GM18499 (cell line): ENCODE results near the gene HAT1.
"Not testable (repeated sequence)": the region's sequence is repeated elsewhere in the genome, so short reads cannot be mapped to it uniquely, and the experiment has no call there.

Experiments used
- ATAC-seq: cut with Tn5 transposase; IDR thresholded peaks from one replicate; pipeline ENCODE4 v1.9.1; 2021; ENCODE audit warnings: moderate number of reproducible peaks; ENCODE audit not compliant: insufficient read depth, unreplicated experiment

The HAT1 gene, protein sequence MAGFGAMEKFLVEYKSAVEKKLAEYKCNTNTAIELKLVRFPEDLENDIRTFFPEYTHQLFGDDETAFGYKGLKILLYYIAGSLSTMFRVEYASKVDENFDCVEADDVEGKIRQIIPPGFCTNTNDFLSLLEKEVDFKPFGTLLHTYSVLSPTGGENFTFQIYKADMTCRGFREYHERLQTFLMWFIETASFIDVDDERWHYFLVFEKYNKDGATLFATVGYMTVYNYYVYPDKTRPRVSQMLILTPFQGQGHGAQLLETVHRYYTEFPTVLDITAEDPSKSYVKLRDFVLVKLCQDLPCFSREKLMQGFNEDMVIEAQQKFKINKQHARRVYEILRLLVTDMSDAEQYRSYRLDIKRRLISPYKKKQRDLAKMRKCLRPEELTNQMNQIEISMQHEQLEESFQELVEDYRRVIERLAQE

DNA sequence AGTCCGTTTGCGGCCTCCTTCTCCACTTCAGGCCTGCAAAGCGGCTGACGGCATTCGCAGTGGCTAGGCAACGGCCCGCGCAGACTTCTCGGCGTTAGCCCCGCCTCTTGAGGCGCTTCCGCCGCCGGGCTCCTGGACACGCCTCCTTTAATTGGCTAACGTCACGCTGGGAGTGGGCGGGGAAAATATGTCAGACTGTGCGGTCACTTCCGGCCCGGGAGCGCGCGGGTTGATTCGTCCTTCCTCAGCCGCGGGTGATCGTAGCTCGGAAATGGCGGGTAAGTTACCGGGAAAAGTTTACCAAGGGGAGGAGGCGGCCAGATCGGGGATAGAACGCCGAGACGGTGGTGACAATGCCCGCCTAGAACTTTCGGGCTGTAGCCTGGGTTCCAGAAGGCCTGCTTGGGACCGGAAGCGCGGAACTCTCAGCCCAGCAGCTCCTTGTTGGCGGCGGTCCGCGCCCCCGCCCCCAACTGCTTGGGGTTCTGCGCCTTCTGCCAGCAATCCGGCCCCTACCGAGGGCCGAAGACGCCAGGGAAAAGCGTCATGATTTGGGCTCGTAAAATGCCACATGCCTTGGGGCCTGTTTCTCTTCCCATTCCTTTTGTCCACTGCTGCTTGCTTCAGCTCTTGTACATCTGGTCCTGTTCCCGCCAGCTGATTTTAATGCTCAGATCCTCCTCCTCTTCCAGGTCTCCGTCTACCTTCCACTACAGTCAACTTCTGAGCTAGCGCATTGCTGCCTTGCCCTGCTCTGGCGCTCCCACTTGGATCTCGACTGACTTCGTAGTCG is at the start of gene HAT1:
Gene HAT1 (plus strand): TSS at position 232 of the 793 bp plus-strand sequence. CDS start 40 bp downstream, at position 272.
- peak; percentile 82 for ATAC-seq

DNA sequence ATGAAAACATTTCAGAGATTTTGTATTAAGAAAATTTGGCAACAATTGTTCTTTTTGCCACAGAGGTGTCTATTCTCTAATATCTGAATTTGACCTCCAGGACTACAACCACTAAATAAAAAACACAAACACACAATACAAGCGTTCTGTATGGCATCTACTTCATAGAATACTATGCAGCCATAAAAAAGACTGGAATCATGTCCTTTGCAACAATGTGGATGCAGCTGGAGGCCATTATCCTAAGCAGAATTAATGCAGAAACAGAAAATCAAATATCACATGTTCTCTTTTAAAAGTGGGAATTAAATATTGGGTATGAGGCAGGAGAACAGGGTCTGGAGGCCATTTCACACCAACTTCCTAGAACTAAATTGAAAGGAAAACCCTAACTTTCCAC is 47.7 kb upstream of the HAT1 start:
- no peak for ATAC-seq

DNA sequence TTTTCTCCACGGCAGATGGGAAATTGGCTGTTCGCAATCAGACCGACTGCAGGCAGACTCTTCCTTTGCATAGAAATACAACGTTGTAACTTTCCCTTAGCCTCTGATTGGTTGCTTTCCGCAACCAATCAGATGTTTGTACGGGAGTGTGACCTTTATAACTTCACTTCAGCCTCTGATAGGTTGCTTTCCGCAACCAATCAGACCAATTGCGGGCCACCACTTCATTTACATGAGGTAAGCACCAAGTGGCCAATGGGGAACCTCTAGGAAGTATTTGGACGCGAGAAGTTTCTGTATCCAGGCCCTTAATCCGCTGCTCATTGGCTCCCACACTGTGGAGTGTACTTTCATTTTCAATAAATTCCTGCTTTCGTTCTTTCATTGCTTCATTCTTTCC is 47.3 kb upstream of the HAT1 start:
- ATAC-seq, result no peak

DNA sequence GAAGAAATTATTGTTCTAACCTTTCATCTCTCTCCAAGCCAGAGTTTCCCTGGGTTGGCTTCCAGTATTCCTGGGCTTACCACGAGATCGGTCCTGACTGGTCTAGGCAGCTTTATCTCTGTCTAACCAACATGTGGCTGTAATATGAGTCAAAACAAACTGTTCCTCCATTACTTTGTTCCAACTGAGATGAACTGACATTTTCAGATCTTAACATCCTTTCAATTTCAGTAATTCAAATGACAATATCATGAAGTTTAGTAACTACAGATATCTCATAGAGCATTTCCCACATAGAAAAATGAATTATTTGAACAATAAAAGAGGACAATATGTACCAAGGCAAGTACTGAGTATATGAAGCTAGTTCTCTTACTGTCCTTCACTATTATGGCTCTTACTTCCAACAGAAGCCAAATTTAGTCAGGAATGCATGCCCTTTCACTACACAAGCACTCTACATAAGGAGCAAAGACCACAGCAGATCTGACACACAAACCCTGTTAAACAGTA is 43.7 kb upstream of the HAT1 start:
- no peak for ATAC-seq

DNA sequence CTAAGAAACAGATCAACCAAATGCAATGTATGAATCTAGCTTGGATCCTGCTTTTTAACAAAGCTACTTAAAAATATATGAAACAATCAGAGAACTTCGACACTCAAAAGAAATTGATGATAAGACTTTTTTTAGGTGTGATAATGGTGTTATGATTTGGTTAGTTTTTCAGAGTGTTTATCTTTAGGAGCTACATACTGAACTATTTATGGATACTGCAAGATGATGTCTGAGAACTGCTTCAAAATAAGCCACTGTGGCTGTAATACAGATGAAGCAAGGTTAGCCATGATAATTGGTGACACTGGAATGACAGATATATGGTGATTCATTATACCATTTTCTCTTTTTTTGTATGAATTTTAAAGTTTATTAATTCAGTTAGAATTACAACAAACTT is 42.4 kb upstream of the HAT1 start:
- ATAC-seq, result no peak

DNA sequence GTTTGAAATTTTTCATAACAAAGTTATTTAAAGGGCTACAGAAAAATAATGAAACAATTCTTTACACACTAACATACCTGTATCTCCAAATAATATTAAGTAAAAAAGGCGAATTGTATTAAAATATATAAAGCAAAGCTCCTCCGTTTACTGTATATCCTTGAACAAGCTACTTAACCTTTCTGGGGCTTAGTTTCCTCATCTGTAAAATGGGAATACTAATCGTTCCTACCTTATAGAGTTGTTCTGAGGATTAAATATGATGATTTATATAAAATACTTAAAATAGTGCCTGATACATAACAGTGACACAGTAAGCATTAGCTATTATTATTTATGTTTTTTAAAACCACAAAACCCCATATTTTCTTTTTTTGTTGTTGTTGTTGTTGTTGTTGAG is 41.5 kb upstream of the HAT1 start:
- ATAC-seq, result no peak

DNA sequence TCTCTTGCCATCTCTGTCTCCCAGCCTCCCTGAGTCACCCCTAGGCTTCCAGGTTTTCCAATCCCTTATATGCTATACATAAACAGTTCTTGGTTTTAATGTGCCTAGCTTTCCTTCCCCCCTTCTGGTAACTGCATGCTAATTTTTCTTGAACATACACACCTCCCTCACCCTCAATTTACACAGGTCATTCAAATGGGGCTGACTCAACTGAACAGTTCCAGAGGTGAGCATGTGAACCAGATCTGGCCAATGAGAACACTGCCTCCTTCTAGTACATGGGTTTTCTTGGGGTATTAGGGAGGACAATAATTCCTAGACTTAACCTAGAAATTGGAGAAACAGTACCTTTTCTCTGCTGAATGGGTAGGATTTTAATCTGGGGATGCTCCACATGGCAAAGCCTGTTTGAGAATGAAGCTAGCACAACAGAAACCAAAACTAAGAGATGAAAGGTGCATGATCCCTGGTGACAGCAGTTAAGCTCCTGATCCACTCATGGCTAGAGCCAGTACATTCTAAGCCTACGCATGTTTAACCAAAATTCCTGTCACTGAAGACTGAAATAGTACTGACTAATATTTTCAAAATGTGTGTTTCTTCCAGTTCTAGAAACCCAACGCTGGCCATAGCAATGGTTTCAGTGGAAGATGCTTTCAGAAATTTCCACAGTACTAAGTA is 40.0 kb upstream of the HAT1 start:
- no peak for ATAC-seq

DNA sequence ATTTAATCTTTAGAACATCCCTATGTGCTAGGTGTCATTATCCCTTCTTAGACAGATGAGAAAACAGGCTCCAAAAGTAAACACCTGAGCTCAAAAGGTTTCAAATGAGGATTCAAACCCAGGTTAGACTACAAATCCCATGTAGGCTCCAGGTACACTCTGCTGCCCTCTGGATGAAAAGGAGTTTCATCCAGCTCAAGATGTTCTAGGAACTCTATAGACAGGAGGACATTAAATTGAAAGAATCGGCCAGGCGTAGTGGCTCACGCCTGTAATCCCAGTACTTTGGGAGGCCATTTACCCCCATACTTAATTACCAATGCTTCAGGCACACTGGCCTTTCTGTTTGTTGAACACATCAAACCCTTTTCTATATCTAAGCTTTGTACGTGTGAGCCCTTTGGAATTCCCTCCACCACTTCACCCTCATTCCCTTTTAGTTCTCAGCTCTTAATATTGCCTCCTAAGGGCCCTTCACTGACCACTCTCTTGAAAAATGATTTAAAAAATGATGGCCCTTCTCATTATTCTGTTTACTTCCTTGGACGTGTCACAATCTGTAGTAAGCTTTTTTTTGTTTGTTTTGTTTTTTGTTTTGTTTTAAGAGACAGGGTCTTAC is 38.9 kb upstream of the HAT1 start:
- no peak for ATAC-seq

DNA sequence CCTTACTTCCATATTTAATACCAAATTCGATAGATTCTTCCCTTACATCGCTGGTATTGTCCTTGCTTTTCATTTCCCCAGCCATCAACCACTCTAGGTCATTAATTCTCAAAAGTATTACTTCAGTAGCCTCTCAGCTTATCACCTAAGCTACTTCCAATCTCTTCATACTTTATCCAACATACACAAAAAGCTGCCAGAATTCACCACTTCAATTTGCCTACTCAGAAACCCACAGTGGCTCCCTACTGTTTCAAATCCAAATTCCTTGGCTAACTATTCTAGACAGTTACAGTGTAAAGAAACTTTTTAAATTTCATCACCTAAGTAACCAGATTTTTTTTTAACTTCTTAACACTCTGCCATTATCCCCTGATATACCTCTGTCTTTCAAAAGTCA is 32.9 kb upstream of the HAT1 start:
- ATAC-seq, result no peak

DNA sequence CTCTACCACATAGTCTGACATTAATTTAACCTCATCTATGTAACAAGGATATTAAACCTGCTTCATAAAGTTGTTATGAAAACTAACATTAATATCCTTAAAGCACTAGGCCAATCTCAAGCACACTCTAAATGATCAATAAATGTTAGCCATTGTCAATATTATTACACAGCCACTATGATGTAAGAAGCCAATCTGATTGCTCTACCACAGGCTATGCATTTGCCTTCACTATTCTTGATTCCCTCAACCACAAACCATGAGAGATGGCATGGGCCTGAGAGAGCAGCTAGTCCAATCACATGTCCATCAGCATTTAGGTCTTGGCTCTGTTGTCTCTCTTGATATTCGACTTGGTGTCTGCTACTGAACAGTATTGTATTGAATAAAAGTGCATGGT is 32.5 kb upstream of the HAT1 start:
- no peak for ATAC-seq

DNA sequence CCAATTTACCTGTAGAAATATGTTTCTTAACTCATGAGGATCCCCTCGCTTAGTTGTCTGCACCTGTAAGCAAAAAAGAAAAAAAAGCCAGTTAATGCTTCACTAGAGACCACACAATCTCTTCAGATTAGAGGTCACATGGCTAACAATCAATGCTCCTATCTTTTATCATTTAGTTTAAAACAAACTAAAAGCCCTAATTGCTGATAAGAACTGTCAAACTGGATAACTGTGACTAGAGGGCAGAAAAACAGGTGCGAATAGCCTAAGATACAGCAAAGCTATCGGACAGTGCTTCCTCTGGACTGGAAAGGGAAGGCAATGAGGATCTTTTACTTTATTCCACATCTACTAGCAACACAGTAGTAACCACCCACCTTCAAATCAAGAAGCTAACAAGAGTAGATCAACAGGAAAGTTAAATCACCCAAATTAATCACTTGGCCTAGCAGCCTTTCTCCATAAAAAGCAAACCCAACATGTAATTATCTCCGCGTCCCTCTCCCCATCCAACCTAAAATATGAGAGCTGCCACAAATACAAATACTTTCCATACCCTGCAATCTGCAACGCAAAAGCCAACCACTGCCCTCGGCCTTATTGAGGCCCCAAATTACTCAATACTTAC is 29.0 kb upstream of the HAT1 start:
- ATAC-seq, result no peak

DNA sequence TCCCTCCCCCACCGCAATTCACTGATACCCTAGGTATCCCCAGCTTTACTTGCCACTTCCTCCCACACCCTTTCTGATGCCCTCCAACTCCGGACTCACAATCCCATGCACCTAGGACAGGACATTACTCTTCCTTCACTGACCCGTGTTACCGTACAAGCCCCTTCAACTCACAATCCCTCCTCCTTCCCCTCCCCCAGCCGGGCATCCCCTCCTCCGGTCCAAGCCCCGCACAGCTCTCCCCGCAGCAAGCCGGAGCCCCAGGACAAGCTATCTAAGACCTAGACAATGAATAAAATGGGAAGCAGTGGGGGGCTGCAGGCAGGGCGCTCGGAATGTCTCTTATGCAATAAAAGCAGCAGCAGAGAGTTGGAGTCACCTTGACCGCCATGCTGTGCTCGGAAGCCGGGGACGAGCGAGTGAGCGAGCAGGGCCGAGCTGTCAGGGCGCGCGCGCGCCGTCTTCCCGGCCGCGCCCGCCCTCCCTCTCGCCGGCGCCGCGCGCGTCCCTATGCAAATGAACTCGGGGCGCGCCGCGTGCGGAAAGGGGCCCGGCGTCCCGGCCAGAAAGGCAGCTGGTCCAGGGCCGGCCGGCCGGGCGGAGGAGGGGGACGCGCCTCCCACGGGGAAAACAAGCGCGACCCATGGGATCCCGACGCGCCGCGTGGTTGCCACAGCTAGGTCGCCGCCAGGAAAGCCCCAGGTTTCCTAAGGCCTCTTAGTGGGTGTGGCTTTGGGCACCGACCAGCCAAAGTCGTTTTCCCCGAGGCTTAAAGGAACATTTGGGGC is 28.2 kb upstream of the HAT1 start, which contains the start of gene SLC25A12:
Gene SLC25A12 (minus strand): TSS at position 421 of the 788 bp plus-strand sequence. CDS start 30 bp downstream, at position 391.
- ATAC-seq, result no peak

DNA sequence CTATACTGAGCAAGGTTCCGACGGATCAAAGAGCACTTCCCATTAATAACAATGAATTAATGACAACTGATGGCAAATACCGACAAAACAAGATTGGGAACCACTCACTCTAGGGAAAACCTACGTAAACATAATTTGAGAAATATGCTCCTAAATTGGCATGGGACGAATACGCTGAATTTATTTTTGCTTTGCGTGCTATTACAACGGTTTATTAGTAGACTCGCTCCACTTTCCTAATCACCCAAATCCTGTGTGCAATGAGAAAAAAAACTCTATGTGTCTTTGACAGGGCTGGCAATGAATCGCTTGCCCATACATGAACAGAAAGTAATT is 27.7 kb upstream of the HAT1 start:
- ATAC-seq, result no peak

DNA sequence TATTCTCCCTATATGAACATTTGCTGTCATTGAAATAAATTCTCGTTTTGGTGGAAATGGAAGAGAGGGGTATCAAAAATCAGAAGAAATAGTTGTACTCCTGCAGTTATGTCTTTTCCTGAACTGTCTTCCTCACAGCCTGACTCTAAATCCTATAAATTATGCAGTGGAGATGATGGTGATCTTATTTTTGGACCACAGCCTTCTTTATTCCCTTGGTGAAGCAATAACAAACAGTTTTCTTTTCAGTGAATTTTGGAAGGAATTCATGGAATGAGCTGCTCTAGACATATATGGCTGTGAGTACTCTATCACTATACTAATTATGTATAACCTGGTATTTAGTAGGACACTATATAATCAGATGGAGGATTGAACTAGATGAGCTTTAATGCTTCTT is 26.5 kb upstream of the HAT1 start:
- ATAC-seq, result no peak

DNA sequence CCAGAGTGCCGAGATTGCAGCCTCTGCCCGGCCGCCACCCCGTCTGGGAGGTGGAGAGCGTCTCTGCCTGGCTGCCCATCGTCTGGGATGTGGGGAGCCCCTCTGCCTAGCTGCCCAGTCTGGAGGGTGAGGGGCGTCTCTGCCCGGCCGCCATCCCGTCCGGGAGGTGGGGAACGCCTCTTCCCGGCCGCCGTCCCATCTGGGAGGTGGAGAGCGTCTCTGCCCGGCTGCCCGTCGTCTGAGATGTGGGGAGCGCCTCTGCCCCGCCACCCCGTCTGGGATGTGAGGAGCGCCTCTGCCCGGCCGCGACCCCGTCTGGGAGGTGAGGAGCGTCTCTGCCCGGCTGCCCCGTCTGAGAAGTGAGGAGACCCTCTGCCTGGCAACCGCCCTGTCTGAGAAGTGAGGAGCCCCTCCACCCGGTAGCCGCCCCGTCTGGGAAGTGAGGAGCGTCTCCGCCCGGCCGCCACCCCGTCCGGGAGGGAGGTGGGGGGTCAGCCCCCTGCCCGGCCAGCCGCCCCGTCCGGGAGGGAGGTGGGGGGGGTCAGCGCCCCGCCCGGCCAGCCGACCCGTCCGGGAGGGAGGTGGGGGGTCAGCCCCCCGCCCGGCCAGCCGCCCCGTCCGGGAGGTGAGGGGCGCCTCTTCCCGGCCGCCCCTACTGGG is 22.5 kb upstream of the HAT1 start:
- not testable (repeated sequence) for ATAC-seq

DNA sequence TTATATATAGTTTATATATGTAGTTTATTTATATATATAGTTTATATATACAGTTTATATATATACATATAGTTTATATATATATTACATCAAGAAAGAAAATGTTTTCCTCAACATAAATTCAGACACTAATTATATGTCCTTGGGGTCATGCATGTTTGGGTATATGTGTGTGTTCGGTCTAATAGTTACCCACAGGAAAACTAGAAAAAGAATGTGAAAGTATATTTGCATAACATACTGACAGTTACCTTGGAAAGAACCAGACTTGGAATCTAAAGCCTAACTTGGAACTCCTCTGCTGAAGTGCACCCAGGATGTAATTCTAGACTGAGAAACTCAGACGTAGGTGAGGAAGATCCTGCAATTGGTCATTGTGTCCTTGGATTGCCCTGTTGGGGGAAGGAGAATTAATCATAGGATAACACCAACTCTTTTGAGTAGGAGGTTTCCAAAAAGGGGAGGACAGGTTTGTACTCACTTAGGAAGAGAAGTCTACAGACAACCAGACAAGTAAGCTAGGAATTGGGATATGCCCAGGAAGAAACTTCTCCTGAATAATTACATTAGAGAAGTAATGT is 19.3 kb upstream of the HAT1 start:
- ATAC-seq, result no peak

DNA sequence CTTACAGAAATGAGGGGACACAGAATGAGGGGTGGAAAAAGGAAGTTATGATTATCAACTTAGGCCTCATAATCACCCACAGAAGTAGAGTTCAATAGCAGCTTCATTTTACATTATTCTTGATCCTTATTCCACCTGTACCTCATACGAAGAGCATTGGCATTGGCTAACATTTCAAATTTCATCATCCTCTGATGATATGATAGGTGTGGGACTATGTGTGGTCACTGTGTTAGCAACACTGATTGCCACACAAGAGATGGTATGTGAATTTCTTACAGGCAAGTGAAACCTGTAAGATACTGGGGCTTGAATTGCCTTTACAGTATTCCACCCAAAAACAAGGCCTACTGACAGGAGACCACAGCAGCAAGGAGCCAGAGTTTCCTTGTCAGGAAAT is 14.0 kb upstream of the HAT1 start:
- no peak for ATAC-seq

DNA sequence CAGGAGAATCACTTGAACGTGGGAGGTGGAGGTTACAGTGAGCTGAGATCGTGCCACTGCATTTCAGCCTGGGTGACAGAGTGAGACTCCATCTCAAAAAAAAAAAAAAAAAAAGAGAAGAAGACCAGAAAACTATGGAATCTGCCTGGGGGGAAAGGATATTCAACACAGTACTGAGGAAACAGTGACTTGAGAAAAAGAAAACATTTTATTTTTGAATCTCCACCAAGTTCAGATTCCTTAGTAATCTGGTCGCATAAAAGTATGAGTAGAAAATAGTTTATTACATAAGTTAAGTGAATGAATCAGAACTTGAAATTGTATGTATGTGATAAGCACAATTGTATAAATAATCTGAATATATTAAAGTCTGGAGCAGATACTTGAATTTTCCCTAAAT is 13.0 kb upstream of the HAT1 start:
- ATAC-seq, result no peak
